Measurements from ENCODE around the gene LAMA2.

LAMA2 gene, protein sequence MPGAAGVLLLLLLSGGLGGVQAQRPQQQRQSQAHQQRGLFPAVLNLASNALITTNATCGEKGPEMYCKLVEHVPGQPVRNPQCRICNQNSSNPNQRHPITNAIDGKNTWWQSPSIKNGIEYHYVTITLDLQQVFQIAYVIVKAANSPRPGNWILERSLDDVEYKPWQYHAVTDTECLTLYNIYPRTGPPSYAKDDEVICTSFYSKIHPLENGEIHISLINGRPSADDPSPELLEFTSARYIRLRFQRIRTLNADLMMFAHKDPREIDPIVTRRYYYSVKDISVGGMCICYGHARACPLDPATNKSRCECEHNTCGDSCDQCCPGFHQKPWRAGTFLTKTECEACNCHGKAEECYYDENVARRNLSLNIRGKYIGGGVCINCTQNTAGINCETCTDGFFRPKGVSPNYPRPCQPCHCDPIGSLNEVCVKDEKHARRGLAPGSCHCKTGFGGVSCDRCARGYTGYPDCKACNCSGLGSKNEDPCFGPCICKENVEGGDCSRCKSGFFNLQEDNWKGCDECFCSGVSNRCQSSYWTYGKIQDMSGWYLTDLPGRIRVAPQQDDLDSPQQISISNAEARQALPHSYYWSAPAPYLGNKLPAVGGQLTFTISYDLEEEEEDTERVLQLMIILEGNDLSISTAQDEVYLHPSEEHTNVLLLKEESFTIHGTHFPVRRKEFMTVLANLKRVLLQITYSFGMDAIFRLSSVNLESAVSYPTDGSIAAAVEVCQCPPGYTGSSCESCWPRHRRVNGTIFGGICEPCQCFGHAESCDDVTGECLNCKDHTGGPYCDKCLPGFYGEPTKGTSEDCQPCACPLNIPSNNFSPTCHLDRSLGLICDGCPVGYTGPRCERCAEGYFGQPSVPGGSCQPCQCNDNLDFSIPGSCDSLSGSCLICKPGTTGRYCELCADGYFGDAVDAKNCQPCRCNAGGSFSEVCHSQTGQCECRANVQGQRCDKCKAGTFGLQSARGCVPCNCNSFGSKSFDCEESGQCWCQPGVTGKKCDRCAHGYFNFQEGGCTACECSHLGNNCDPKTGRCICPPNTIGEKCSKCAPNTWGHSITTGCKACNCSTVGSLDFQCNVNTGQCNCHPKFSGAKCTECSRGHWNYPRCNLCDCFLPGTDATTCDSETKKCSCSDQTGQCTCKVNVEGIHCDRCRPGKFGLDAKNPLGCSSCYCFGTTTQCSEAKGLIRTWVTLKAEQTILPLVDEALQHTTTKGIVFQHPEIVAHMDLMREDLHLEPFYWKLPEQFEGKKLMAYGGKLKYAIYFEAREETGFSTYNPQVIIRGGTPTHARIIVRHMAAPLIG (N-terminal part only)

DNA sequence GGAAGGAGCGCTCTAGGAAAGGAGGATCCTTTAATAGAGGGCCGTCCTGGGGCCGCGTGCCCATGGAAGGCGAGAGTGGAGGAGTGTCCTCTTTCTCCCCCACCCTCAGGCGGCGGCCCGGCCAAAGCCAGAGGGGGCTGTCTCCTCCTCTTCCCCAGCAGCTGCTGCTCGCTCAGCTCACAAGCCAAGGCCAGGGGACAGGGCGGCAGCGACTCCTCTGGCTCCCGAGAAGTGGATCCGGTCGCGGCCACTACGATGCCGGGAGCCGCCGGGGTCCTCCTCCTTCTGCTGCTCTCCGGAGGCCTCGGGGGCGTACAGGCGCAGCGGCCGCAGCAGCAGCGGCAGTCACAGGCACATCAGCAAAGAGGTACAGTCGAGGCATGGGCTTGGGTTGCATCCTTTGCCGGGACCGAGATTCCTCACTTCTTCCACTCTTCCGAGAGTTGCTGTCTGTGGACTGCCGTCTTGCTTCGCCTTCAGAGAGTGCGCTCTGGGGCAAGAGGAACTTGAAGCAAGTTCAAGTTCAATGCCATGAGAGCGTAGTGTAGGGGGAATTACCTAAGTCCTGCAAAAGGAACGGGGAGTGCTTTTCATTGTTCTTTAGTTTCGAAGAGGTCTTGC lies at the start of gene LAMA2:
LAMA2 (plus strand) TSS at position 148 of the 621 bp plus-strand sequence; CDS start at position 256, 108 bp downstream.
- peak; percentile 87 for DNase-seq (ENCODE audit: low spot score)

GRCh38 chr6:128836761-128837160 lies 46.2 kb upstream of the LAMA2 start:
- no peak for DNase-seq (ENCODE audit: low spot score)

DNA sequence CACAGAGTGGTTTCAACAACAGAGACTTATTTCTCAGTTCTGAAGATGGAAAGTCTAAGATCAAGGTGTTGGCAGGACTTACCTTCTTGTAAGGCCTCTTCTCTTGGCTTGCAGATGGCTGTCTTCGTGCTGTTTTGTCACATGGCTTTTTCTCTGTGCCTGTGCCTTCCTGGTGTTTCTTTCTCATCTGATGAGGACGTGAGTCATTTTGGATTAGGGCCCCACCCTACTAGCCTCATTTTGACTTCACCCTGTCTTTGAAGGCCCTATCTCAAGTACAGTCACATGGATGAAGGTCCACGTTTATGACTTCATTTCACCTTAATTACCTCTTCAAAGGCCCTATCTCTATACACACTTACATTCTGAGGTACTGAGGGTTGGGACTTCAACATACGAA lies 41.4 kb upstream of the LAMA2 start:
- DNase-seq (ENCODE audit: low spot score): no peak

DNA sequence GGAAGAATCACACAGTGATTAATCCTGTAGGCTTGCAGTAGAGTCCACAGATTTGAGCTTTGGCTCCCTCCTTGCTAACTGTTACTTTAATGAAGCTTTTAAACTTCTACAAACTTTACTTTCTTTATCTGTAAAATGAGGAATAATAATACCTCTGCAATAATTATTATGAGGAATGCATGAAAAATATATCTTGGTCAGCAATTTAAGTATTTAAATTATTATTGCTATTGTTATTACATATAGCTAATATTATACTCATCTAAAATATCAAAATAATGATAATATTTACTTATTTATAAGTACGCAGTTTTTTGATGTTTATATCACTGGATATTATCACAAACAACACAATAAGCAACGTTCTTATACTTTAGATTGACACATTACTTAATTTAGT lies 38.3 kb upstream of the LAMA2 start:
- DNase-seq (ENCODE audit: low spot score): no peak

DNA sequence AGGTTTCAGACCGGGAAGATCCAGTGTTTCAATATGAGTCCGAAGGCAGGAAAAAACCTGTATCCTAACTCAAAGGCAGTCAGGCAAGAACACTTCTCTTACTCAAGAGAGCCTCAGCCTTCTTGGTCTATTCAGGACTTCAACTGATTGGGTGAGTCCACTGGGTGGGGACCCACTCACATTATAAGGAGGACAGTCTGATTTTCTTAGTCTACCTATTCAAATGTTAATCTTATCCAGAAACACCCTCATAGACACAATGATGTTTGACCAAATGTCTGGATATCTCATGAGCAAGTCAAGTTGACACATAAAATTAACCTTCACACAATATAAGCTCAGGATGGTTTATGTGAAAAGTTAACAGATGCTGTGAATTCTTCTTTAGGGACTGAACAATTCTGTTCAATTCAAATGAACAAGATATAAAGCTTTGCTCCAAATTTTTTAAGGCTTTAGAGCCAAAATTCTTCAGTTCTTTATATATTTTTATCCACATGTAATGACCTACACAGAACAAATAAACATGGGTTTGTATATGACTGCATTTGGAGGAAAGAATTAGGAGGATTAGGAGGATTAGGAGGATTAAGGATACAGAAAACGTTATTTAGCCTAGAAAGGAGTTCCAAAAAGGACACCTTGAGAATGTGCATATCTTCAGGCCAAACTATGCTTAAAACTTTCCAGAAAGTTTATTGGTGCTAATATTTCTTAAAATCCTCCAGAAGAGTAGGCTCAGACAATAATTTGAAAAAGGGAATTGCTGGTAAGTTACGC lies 35.3 kb upstream of the LAMA2 start:
- no peak for DNase-seq (ENCODE audit: low spot score)

GRCh38 chr6:128848212-128848935 lies 34.6 kb upstream of the LAMA2 start:
- peak; percentile 50 for DNase-seq (ENCODE audit: low spot score)

- no peak for DNase-seq (ENCODE audit: low spot score)
These were observed 27.3 kb upstream of the LAMA2 start for GRCh38 chr6:128855581-128856085.

GRCh38 chr6:128857806-128858205 lies 25.1 kb upstream of the LAMA2 start:
- no peak for DNase-seq (ENCODE audit: low spot score)

DNA sequence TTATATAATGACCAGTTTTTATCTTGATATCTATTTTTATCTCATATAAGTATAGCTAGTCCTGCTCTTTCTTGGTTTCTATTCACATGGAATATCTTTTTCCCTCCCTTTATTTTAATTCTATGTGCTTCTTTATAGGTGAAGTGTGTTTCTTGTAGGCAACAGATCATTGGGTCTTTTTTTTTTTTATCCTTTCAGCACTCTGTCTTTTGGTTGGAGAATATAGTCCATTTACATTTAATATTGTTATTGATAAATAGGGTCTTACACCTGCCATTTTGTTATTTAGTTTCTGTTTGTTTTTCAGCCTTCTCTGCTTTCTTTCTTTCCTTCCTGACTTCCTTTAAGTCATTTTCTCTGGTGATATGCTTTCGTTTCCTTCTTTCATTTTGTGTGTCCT lies 22.2 kb upstream of the LAMA2 start:
- no peak for DNase-seq (ENCODE audit: low spot score)

GRCh38 chr6:128863983-128864382 lies 19.0 kb upstream of the LAMA2 start:
- no peak for DNase-seq (ENCODE audit: low spot score)

- no peak for DNase-seq (ENCODE audit: low spot score)
These were observed 12.2 kb upstream of the LAMA2 start for GRCh38 chr6:128870746-128871145.

DNA sequence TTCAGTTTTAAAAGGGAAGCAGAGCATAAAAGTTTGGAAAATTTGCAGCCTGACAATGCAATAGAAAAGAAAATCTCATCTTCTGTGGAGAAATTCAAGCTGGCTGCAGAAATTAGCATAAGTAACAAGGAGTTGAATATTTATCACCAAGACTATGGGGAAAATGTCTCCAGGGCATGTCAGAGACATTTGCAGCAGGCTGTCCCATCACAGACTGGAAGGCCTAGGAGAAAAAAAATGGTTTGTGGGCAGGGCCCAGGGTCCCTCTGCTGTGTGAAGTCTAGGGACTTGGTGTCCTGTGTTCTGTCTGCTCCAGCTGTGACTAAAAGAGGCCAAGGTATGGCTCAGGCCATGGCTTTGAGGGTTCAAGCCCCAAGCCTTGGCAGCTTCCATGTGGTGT lies 8.1 kb upstream of the LAMA2 start:
- no peak for DNase-seq (ENCODE audit: low spot score)

DNA sequence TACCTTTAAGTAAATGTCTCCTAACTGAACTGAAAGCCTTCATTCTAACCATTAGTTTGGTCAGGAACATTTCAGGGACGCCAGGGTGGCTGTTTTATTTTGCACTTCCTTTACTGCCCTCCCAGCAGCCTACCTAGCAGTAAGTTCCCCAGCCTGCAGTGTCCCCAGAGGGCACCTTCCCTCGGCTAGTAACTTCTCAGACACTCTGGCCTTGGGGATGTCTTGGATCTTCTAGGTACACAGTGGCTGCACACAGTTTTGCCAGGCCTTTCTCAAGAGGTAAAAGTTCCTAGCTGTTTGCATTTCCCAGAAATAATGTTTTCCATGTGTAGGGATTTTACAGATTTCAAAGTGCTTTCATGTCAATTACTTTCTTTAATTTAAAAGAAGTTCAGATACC lies 378 bp upstream of the LAMA2 start:
- DNase-seq (ENCODE audit: low spot score): no peak

DNA sequence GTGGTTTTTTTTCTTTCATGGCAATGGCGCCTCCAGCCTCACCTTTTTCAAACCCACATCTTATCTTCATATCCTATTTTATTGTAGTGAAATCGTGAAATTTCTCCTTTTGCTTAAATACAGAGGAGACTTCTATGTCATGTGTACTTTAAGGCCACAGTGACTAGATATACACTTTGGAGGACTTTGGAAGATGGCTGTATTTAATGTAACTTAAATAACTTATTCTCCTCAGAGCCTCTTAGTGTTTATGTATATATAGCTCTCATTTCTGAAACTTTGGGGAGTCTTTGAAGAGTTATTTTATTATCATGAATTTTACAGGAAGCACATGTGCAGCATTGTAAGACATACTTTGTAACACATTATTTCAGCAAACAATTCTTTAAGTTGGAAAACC lies 968 bp downstream of the LAMA2 start:
- DNase-seq (ENCODE audit: low spot score): no peak

- no peak for DNase-seq (ENCODE audit: low spot score)
These were observed 2.4 kb downstream of the LAMA2 start for GRCh38 chr6:128885381-128885780.

DNA sequence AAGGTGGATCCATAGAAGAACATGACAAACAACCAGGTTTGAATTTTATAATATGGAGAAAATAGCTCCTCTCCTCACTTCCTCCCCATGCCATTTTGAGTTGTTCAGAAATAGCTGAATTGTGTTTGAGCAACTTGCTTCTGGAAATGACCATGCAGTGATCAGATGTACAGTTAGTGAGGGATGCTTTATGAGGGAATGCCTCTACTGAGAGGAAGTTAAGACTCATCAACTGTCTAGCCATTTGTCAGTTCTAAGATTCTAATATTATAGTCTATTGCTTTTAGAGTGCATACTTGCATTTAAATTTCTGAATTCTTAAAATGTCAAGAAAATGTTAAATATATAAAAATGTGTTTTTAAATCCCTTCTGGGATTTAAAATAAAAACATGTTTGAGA lies 3.8 kb downstream of the LAMA2 start:
- no peak for DNase-seq (ENCODE audit: low spot score)

DNA sequence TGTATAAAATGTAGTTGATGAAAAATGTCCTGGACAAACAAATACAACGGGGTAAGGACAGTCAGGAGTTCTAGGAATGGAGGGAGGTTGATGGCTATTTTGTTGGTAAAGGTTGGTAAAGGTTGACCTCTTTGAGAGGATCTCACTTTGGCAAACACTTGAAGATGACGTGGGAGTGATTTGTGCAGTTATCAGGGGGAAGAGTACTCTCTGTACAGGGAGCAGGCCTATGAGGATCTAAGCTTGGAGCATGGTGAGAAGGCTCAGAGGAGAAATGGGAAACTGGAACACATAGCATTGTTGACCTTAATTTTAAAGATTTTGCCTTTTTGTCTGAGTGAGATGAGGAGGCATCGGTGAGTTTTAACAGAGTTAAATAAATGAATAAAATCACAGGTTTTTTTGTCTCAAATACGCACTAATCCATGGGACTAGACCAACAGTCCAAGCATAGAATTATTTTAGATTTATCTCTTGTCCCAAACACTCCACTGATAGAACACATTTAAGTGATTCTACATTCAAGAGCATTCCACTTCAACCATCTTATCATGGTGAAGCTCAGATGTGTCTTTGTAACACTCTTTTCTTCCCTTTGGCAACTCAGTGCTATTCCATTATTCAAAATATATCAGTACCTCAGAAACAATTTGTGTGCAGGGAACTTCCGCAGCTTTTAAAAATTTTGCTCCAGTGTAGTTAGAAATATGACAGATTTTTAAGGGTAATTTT lies 5.7 kb downstream of the LAMA2 start:
- DNase-seq (ENCODE audit: low spot score): no peak

DNA sequence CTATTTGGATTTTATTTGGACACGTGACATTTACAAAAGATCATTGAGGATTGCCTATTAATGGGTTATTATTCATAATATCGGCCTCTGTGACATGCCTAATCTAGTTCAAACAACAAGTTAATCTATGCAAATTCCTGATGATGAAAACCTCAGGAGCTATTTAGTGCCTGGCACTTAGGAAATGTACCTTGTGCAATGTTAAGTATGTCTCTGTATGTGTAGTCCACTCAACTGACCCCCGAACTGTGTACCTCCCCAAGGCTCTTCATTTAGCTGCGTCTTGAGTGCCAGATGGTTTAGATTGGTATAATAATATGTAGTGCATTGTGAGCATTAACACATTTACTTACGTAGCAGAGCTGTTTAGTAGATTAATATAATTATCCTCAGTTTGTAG lies 6.9 kb downstream of the LAMA2 start:
- no peak for DNase-seq (ENCODE audit: low spot score)

DNA sequence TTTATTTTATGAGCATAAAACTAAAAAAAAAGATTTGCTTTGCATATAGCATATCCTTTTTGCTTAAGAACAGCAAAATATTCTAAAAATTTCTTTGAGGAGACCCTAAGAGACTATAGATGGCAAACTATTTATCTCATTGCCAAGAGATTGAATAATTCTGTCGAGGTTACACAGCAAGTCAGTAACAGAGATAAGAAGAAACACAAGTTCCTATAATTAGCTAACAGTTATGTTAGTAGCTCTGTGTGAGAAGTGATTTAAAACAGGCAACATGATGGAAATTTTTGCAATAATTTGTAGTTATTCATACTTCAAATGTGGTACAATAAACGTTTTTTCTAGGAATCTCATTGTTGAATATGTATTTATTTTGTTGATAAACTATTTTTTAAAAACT lies 9.1 kb downstream of the LAMA2 start:
- no peak for DNase-seq (ENCODE audit: low spot score)
